Measurements from ENCODE around the gene CAMK1D.
"Not testable (repeated sequence)": the region's sequence is repeated elsewhere in the genome, so short reads cannot be mapped to it uniquely, and the experiment has no call there.

CAMK1D gene

DNA sequence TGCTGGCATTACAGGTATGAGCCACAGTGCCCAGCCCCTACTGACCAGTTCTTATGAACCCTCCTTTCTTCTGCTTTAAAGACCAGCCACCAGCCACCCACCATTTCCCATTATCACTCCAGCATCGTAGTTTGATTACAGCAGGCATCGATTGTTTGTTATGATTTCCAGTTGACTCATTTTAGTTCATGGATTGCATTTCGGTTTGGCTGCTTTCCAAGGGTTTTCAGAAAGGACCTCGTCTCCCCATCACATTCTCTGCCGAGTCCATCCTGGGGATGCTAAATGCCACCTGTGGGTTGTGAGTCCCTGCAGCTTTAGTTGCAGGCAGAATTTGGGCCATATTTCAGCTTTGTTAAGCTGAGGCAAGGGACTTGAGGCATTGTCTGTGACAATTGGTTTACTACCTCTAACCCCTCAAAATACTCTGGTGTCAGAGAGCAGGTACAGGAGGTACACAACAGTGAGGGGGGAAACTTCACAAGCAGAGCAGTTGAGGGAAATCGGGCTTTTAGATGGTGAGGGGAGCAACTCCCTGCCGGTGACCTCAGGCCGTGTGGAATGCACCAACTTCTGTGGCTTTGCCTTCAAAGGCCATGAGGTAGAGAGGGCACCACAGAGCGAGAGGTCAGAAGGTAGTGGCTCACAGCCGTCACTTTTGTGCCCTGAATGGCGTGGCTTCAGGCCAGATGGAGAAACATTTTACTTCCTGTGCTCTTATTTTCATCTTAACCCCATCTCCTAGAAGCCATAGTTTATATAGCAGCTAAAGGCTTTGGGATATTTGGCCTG lies 448.3 kb downstream of the CAMK1D start:
- no peak for DNase-seq (ENCODE audit: low read depth)

- DNase-seq (ENCODE audit: low read depth) = no peak
Observed at GRCh38 chr10:12799144-12799543, 449.8 kb downstream of the CAMK1D start.

DNA sequence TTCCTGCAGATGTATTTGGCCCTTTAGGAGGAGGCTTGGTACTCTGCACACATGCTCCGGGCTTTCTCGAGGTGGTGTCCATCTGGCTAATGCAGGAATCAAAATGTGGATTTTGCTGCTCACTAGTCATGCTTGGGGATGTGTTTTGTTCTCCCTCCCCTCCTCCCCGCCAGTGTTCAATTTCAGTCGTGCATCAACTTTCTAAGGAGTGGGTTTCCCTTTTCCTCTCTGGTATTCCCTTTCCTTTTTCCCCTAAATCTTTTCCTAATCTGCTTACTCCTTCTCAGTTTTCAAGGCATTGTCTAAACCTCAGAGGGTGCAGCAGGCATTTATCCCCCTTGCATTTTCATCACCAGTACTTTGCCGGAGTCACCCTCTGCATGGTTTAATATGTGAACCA lies 450.4 kb downstream of the CAMK1D start:
- no peak for DNase-seq (ENCODE audit: low read depth)

DNA sequence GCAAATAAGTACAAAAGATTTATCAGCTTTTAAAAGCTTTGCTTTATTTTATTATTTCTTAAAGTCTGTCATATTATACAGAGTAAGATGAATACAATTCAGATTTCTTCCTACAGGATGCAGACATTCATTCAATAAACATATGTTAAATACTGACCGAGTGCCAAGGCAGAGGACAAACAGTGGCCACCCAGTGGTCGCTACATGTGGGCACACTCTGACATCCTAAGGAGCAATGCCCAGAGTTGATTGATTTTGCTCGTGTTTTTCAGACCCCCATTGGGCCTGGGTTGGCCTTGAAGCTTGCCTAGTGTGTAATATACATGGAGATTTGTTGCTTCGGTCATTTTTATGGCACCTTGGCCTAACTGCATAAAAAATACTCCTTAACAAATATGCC lies 451.0 kb downstream of the CAMK1D start:
- DNase-seq (ENCODE audit: low read depth) = no peak

GRCh38 chr10:12801214-12802087 lies 452.1 kb downstream of the CAMK1D start:
- no peak for DNase-seq (ENCODE audit: low read depth)

- DNase-seq (ENCODE audit: low read depth) = no peak
Observed at GRCh38 chr10:12803776-12804175, 454.4 kb downstream of the CAMK1D start.

DNA sequence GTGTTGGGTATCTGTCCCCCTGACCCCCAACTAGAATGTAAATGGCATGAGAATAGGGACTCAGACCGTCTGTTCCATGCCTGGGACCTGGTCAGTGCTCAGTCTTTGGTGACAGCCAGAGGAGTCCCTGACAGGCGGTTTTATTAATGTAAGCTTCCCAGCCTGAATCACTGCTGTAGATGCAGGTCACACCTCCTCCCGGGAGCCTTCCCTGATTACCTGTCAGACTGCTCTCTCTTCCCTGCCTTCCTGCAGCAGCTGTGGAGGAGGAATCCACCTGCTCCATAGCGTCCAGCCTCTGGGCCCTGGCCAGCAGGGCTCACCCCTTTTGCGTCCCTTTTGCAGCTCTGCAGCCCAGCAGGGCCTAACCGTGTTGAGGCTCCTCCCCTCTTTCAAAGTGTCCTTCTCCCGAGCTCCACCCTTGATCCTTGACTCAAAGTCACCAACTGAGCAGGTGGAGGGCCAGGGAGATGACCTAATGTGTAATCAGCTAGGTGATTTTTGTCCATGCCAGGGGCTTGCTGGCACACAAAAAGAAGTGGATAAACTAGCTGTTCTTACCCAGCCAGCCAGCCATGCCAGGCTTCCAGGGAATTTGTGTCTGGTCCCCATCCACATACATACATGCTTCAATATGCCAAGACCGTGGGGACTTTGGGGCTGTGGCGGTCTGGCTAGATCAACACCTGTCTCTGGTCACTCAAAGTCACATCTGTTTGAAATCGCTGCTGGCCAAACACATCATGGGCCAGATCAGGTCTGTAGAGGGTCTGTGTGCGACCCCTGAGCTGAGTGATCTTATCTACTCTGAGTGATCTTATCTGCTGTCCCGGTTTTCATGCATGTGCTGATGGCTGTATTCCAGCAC lies 457.1 kb downstream of the CAMK1D start:
- DNase-seq (ENCODE audit: low read depth) = no peak

DNA sequence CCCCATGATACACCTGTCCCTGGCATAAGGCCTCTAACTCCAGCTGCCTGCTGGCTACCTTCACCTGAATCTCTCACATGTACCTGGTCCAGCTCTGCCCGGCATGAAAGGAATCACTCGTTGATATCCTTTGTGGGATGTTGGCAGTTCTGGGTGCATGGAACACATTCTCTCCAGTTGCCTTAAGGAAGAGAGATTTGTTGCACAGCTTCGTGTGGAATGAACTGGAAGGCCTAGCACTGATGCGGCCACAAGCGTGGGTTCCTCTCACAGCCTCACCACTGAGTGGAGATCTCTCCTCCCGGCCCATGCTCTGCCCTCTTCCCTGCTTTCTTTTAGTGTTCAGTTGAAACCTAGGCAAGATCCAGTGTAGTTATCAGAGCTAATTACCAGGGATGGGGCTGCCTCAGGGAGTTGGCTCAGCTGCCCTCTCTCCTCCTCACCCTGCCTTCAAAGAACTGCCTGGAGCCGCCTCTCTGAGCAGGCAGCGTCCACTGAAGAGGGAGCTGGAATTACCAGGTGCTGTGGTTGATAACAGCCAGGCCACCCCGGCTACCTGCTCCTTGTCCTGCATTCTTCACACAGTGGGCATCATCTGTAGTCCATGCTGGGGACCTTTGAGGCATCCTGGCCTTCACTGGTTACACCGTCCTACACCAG lies 457.9 kb downstream of the CAMK1D start:
- DNase-seq (ENCODE audit: low read depth) = no peak

DNA sequence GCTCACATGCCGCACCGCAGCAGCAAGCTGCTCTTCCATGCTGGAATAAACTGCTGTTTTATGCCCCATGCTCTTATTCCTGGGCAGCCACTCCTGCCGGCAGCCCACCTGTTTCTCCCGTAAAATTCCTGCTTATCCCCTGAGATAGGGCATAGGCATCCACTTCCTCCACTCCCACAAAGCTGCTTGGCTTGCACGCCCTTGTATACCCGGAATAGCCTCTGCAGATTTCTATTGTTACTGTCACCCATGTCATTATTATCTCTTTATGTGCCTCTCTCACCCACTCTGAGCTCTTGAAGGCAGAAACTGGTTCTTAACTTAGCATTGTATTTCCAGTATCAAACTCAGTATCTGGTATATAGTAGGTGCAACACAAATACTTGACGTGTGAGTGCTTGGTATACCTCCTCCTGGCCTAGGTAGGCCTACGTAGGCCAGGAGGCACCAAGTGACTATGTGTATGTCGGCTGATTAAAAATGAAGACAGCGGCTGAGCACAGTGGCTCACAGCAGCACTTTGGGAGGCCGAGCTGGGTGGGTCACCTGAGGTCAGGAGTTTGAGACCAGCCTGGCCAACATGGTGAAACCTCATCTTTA lies 458.8 kb downstream of the CAMK1D start:
- DNase-seq (ENCODE audit: low read depth) = no peak

GRCh38 chr10:12810046-12810445 lies 460.7 kb downstream of the CAMK1D start:
- not testable (repeated sequence) for DNase-seq (ENCODE audit: low read depth)

DNA sequence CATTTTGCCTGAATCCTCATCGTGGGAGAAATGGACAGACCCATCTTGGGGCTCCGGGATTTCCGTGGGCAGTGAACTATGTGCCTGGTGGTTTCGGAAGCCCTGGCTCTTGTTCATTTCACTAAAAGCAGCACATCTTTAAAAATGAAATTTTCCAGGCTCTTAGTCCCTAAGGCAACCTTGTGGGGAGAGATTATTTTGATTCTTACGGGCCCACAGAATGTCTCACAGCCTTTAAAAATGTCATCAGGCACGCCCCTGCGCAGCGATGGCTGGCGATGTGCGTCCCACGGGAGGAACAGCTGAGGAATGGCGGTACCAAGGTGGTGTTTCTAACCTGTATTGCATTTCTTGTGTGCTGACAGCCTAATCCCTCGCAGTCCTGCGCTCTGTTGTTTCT lies 462.5 kb downstream of the CAMK1D start:
- DNase-seq (ENCODE audit: low read depth) = no peak

GRCh38 chr10:12812571-12812970 lies 463.2 kb downstream of the CAMK1D start:
- no peak for DNase-seq (ENCODE audit: low read depth)

DNA sequence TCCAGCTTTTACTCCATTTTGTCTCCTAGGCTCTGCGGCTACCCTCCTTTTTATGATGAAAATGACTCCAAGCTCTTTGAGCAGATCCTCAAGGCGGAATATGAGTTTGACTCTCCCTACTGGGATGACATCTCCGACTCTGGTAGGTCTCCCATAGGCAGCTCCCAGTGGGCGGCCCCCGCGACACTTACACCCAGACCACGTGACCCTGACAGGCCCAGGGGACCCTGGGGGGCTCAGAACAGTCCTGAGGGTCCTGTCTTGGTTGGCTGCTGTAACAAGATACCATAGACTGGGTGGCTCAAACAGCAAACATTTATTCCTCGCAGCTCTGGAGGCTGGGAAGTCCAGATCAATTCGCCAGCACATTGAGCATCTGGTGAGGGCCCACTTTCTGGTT lies 464.8 kb downstream of the CAMK1D start:
- no peak for DNase-seq (ENCODE audit: low read depth)

DNA sequence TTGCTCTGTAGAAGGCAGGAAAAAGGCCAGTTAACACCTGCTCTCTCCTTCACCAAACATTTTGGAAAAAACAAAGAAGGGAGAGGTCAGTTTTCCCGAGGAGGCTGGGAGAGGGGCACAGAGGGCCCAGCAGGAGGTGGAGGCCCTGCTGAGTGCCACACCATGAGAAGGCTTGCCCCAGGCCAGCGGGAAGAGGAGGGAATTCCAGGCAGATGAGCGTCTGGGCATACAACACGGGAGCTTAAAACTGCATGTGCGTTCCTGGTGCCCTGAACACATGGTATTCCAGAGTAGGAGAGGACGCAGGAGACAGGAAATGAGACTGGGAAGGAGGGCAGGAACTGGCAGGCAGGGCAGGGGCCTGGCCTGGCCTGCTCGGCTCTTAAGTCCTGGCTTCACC lies 469.7 kb downstream of the CAMK1D start:
- DNase-seq (ENCODE audit: low read depth) = no peak

DNA sequence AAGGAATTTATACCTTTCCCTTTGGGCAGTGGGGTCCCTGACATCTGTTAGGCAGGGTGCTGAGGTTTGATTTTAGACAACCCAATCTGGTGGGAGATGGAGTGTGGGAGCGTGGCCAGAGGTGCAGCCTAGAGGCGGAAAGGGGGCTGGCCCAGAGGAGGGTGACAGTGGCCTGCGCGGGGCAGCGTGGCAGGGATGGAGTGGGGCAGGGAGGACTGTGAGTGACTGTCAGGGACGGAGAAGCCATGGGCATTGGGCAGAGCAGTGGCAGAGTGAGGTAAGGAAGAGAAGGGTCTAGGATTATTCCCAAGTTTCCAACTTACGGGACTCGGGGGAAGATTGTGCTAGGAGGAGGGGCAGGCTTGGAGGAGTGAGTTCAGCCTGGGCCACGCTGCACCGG lies 470.3 kb downstream of the CAMK1D start:
- no peak for DNase-seq (ENCODE audit: low read depth)

- DNase-seq (ENCODE audit: low read depth) = no peak
Observed at GRCh38 chr10:12822126-12822892, 473.0 kb downstream of the CAMK1D start.

- no peak for DNase-seq (ENCODE audit: low read depth)
Observed at GRCh38 chr10:12822893-12823170, 473.5 kb downstream of the CAMK1D start.

DNA sequence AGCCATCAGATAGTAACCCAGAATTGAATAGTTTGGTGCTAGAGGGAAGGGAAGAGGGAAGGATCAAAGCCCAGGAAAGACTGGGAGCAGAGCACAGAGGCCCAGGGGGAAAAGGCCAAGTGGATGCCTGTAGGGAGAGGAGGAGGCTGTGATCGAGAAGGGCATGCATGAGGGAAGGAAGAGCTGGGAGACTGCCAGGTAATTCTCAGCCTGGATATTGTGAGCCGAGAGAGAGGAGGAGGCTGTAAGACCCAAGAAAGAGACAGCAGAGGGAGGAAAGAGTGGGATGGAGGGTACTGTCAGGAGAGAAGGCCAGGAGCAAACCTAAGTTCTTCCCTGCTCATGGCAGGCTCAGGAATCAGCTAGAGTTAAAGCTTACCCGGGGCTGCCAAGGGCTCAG lies 474.0 kb downstream of the CAMK1D start:
- no peak for DNase-seq (ENCODE audit: low read depth)

DNA sequence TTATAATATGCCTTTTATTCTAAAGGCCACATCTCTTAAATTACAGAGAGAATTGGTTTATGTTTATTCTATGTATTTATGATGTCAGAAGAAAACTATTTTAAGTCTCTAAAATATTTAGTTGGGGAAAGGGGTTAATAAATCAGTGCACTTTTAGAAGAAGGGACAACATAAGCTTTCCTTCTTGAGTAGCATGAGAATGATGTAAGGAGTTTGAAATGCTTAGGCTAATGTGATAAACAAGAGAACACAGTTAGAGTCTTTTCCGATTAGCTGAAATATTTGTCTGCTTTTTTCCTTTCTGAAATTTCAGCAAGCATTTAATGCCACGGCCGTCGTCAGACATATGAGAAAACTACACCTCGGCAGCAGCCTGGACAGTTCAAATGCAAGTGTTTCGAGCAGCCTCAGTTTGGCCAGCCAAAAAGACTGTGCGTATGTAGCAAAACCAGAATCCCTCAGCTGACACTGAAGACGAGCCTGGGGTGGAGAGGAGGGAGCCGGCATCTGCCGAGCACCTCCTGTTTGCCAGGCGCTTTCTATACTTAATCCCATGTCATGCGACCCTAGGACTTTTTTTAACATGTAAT lies 476.0 kb downstream of the CAMK1D start:
- no peak for DNase-seq (ENCODE audit: low read depth)

GRCh38 chr10:12826800-12827372 lies 477.5 kb downstream of the CAMK1D start:
- DNase-seq (ENCODE audit: low read depth) = no peak
